Measurements from ENCODE around the gene IRAK3.
"Not testable (repeated sequence)": the region's sequence is repeated elsewhere in the genome, so short reads cannot be mapped to it uniquely, and the experiment has no call there.

IRAK3 gene

GRCh38 chr12:66268562-66268961, 79.5 kb downstream of the IRAK3 start:
- peak; percentile 74 to 76 for DNase-seq

DNA sequence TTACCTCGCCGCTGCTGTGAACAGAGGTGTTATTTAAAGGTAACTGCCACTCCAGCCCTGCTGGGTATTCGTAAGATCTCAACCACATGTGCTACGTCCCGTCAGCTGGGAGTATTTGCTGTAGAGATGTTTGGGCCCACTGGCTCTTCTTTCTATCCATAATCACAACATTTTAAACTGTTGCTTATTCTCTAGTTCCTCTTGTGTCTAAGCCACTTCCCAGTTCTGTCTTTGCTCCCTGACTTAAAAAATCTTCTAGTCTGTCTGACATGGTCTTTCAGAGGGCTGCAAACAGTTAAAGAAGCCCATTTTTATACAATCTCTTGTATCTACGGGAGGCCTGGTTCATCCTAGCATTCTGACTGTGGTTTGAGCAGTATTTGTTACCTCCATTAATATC, 80.1 kb downstream of the IRAK3 start:
- DNase-seq, result peak; percentile 18 to 35

- peak; percentile 58 to 68 for DNase-seq
Observed at GRCh38 chr12:66269757-66270383, 80.9 kb downstream of the IRAK3 start.

- peak; percentile 42 to 50 for DNase-seq
Observed at GRCh38 chr12:66270613-66271012, 81.6 kb downstream of the IRAK3 start.

GRCh38 chr12:66272650-66273049, 83.6 kb downstream of the IRAK3 start:
- DNase-seq, result no peak

GRCh38 chr12:66273147-66273546, 84.1 kb downstream of the IRAK3 start:
- no peak for DNase-seq

DNA sequence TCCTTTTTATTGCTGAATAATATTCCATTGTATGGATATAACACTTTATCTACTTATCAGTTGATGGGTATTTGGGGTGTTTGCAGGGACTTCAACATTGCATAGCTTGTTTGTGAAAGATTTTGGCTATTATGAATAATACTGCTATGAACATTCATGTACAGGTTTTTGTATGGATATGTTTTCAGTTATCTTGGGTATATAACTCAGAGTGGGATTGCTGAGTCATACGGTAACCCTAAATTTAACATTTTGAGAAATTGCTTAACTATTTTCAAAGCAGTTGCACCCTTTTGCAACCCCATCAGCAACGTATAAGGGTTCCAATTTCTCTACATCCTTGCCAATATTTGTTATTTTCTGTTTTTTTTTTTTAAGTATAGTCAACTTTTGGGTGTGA, 86.0 kb downstream of the IRAK3 start:
- peak in 1 of 2 experiments; percentile 32 for DNase-seq

GRCh38 chr12:66279123-66279712, 90.2 kb downstream of the IRAK3 start:
- DNase-seq, result peak; percentile 36 to 54

GRCh38 chr12:66280561-66280960, 91.5 kb downstream of the IRAK3 start:
- DNase-seq, result peak; percentile 61 to 64

GRCh38 chr12:66282244-66282643, 93.2 kb downstream of the IRAK3 start:
- no peak for DNase-seq

DNA sequence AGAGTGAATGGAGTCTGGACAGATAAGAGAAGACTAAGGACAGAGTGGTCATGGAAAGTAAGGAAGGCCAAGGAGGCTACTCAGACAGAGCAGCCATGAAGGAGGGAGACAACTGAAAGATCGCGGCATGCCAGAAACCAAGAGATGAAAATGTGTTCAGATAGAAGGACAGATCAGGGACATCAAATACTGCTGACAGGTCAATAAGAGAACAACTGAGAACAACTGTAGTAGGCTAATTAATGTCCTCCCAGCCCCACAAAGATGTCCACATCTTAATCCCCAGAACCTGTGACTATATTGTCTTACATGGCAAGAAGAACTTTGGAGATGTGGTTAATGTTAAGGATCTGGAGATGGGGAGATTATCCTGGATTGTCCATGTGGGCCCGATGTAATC, 98.3 kb downstream of the IRAK3 start:
- no peak for DNase-seq

GRCh38 chr12:66288121-66288520, 99.1 kb downstream of the IRAK3 start:
- no peak for DNase-seq

- no peak for DNase-seq
Observed at GRCh38 chr12:66289485-66289884, 100.5 kb downstream of the IRAK3 start.

GRCh38 chr12:66290716-66291200, 101.7 kb downstream of the IRAK3 start:
- DNase-seq, result no peak

GRCh38 chr12:66296176-66296683, 107.2 kb downstream of the IRAK3 start:
- no peak for DNase-seq

GRCh38 chr12:66297080-66297479, 108.1 kb downstream of the IRAK3 start:
- no peak for DNase-seq

DNA sequence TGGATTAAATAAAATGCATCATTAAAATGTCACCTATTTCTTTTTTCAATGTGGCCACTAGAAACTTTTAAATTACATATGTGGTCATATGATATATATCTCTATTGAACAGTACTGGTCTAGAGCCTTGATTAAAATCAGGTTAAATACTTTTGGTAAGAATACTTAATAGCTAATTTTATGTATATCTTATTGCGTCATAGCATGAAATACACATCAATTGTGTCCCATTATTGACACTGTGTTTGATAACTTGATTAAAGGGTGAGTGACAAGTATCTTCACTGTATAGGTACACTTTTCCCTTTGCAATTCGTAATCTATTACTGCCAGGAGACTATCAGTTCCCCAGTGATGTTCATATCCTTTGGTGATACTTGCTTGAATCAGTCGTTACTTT, 108.9 kb downstream of the IRAK3 start:
- no peak for DNase-seq

- peak; percentile 93 to 96 for DNase-seq
Observed at GRCh38 chr12:66301944-66302826, 113.2 kb downstream of the IRAK3 start, which contains the start of gene HELB. Gene HELB, plus strand, starts transcription at chr12:66302493. Its CDS starts 111 bp downstream, at chr12:66302604.

DNA sequence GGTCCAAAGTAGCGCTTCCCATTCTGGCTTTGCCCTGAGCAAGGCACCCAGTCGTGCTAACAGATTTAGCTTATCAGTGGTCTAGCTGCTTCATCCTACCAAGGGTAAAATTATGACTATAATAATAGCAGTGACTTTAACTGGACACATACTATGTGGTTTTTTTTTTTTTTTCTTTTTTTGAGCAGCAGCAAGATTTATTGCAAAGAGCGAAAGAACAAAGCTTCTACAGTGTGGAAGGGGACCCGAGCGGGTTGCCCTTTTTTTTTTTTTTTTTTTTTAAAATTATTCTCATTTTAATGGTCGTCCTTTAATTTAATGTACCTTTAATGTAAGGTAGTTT, 113.8 kb downstream of the IRAK3 start:
- no peak for DNase-seq

GRCh38 chr12:66303316-66303804, 114.3 kb downstream of the IRAK3 start:
- not testable (repeated sequence) for DNase-seq

Measured in AML-193 (cell line).